Smooth muscle cell (in vitro differentiated cells): ENCODE measurements around the gene SLC2A3. TPM values are rescaled to one million over a fixed set of nuclear protein-coding genes. Genes with fewer than 3 reads are reported as not detected.
"Not testable (repeated sequence)": the region's sequence is repeated elsewhere in the genome, so short reads cannot be mapped to it uniquely, and the experiment has no call there.

ENCODE experiments used
- DNase-seq: peaks from one replicate; lab custom pipeline; 2025; ENCODE audit not compliant: unreplicated experiment; lab: John Stamatoyannopoulos, UW
- H2AFZ ChIP-seq: fragments of 200-600 bp; sonication (generic); 2 replicates; pipeline ENCODE4 v1.6.0; 2016; ENCODE audit warnings: antibody characterized with exemption, low read depth, mild to moderate bottlenecking
- H3F3A ChIP-seq: fragments of 200-600 bp; sonication (generic); 2 replicates; pipeline ENCODE4 v1.6.0; 2017; ENCODE audit warnings: antibody characterized with exemption, low read depth
- H3K27ac ChIP-seq: fragments of 200-600 bp; sonication (generic); 2 replicates; pipeline ENCODE4 v1.5.1; 2016; ENCODE audit warnings: low read depth, mild to moderate bottlenecking
- H3K27me3 ChIP-seq: fragments of 200-600 bp; sonication (generic); 2 replicates; pipeline ENCODE4 v1.6.1; 2016; ENCODE audit warnings: low read depth, mild to moderate bottlenecking
- H3K36me3 ChIP-seq: fragments of 200-600 bp; sonication (generic); 2 replicates; pipeline ENCODE4 v1.5.1; 2016; ENCODE audit warnings: low read depth
- H3K4me1 ChIP-seq: fragments of 200-600 bp; sonication (generic); 2 replicates; pipeline ENCODE4 v1.5.1; 2016; ENCODE audit warnings: low read depth
- H3K4me2 ChIP-seq: fragments of 200-600 bp; sonication (generic); 2 replicates; pipeline ENCODE4 v1.6.0; 2016; ENCODE audit warnings: mild to moderate bottlenecking
- H3K4me3 ChIP-seq: fragments of 200-600 bp; sonication (generic); 2 replicates; pipeline ENCODE4 v1.5.1; 2016; ENCODE audit warnings: mild to moderate bottlenecking
- H3K79me2 ChIP-seq: fragments of 200-600 bp; sonication (generic); 2 replicates; pipeline ENCODE4 v1.6.0; 2016; ENCODE audit warnings: low read depth, mild to moderate bottlenecking
- H3K9ac ChIP-seq: fragments of 200-600 bp; sonication (generic); 2 replicates; pipeline ENCODE4 v1.6.0; 2016; ENCODE audit warnings: low read depth
- H3K9me3 ChIP-seq: fragments of 200-600 bp; sonication (generic); replicated peaks from 2 replicates; pipeline ENCODE4 v1.5.1; 2016; ENCODE audit warnings: low read depth
- H4K20me1 ChIP-seq: fragments of 200-600 bp; sonication (generic); 2 replicates; pipeline ENCODE4 v1.6.0; 2016; ENCODE audit warnings: low read depth
- WGBS: methylation state at CpG from one replicate; pipeline ENCODE4 v1.1.7; 2016; ENCODE audit warnings: low lambda C conversion rate; 5-methylcytosine and 5-hydroxymethylcytosine counted together
- polyA plus RNA-seq: library from polyadenylated mRNA; unstranded; fragments of >200 nt; fragmentation: Nextera tagmentation; extraction: Ambion mirVana; gene quantifications from 2 replicates; pipeline ENCODE4 v1.2.1, GENCODE V29; 2016
- total RNA-seq: library from RNA; depleted of rRNA; stranded (reverse); fragments of >200 nt; gene quantifications from 2 replicates; pipeline ENCODE4 v1.2.3, GENCODE V29; 2014
- TF ChIP-seq, protein P1 (sequence below): fragments of 200-600 bp; sonication (generic); IDR thresholded peaks from 2 replicates; pipeline ENCODE4 v1.5.1; 2017; ENCODE audit warnings: borderline replicate concordance, mild to moderate bottlenecking, antibody characterized with exemption; ENCODE audit not compliant: insufficient read depth, poor library complexity, severe bottlenecking

Gene SLC2A3
- total and polyA plus RNA-seq, 2 experiments from 2014 or later = 211 to 938 TPM

DNA sequence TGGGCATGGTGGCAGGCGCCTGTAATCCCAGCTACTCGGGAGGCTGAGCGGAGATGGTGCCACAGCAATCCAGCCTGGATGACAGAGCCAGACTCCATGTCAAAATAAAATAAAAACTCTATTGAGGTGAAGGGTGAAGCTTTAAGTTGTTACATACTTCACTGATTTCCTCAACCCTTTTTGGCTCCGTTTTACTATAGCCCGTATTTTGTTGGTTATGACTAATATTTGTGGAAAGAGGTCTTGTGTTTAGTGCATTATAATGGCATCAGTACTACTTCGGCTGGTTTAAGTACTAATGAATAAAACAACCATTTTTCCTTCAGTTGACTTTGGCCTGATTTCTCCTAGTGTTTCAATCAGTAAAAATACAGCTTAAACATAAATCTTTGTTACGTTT lies 36.2 kb downstream of the SLC2A3 start:
- H3K27ac ChIP-seq = no peak overlapping the region
- H3K4me1 ChIP-seq = no peaks in the 10 kb centered on the region
- H3K9me3 ChIP-seq = no peaks in the 10 kb centered on the region
- DNase-seq = no peak
- TF ChIP-seq, protein P1, sequence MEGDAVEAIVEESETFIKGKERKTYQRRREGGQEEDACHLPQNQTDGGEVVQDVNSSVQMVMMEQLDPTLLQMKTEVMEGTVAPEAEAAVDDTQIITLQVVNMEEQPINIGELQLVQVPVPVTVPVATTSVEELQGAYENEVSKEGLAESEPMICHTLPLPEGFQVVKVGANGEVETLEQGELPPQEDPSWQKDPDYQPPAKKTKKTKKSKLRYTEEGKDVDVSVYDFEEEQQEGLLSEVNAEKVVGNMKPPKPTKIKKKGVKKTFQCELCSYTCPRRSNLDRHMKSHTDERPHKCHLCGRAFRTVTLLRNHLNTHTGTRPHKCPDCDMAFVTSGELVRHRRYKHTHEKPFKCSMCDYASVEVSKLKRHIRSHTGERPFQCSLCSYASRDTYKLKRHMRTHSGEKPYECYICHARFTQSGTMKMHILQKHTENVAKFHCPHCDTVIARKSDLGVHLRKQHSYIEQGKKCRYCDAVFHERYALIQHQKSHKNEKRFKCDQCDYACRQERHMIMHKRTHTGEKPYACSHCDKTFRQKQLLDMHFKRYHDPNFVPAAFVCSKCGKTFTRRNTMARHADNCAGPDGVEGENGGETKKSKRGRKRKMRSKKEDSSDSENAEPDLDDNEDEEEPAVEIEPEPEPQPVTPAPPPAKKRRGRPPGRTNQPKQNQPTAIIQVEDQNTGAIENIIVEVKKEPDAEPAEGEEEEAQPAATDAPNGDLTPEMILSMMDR = no peak
- no peak overlapping the region for H3K4me3 ChIP-seq
- no peaks in the 10 kb centered on the region for H3K79me2 ChIP-seq
- no peaks in the 10 kb centered on the region for H3K36me3 ChIP-seq
- no peaks in the 10 kb centered on the region for H3F3A ChIP-seq
- no peak overlapping the region for H3K9ac ChIP-seq
- no peak overlapping the region for H3K4me2 ChIP-seq
- no peak overlapping the region for H2AFZ ChIP-seq
- no peaks in the 10 kb centered on the region for H3K27me3 ChIP-seq
- 92% methylated on average over 7 of the region's 7 CpGs for WGBS
- no peaks in the 10 kb centered on the region for H4K20me1 ChIP-seq

GRCh38 chr12:7896726-7897125 lies 39.3 kb downstream of the SLC2A3 start:
- H3K36me3 ChIP-seq = not testable (repeated sequence)

GRCh38 chr12:7892186-7892980 lies 43.6 kb downstream of the SLC2A3 start:
- H2AFZ ChIP-seq = no peak overlapping the region
- TF ChIP-seq, protein P1 = no peak
- DNase-seq = no peak
- no peaks in the 10 kb centered on the region for H3K27me3 ChIP-seq
- 61% methylated on average over 4 of the region's 4 CpGs for WGBS
- no peaks in the 10 kb centered on the region for H3K36me3 ChIP-seq
- H3K4me3 ChIP-seq = no peak overlapping the region
- no peak overlapping the region for H3K4me2 ChIP-seq
- H3K9ac ChIP-seq = no peak overlapping the region
- H3K4me1 ChIP-seq = peaks cover 12% of the 10 kb centered on the region
- H3K27ac ChIP-seq = no peak overlapping the region
- H3F3A ChIP-seq = no peaks in the 10 kb centered on the region
- H4K20me1 ChIP-seq = no peaks in the 10 kb centered on the region
- H3K79me2 ChIP-seq = no peaks in the 10 kb centered on the region
- no peaks in the 10 kb centered on the region for H3K9me3 ChIP-seq

More at GRCh38 chr12:7896726-7897125, 39.3 kb downstream of the SLC2A3 start:
- not testable (repeated sequence) for H3K4me3 ChIP-seq, H3K79me2 ChIP-seq, H3K27ac ChIP-seq, H4K20me1 ChIP-seq, H3K9ac ChIP-seq, H3K9me3 ChIP-seq, DNase-seq, H2AFZ ChIP-seq, H3F3A ChIP-seq, H3K27me3 ChIP-seq, H3K4me2 ChIP-seq, H3K4me1 ChIP-seq
- 95% methylated on average over 4 of the region's 4 CpGs for WGBS

DNA sequence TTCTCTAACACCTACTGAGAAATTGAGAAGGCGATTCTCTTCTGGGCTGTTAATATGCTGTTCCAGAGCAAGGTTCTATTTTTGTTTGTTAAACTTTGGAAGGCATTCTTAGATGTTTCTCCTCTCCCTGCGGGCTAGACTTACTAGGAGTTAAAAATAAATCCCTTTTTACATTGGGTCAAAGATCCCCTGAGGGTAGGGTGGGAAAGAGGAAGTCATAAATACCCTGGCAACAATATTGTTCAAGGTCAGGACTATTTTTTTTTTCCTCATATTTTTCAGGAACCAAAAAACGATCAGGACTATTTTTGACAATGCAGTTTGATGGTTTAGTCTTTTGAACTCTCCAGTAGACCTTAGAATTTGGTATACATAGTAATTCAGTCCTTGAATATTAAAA lies 51.3 kb downstream of the SLC2A3 start:
- WGBS = 73% methylated on average over 3 of the region's 3 CpGs
- TF ChIP-seq, protein P1 = no peak
- no peak overlapping the region for H3K27ac ChIP-seq
- H3K4me3 ChIP-seq = no peak overlapping the region
- H3K79me2 ChIP-seq = no peaks in the 10 kb centered on the region
- H3F3A ChIP-seq = no peaks in the 10 kb centered on the region
- no peaks in the 10 kb centered on the region for H3K9me3 ChIP-seq
- H3K4me2 ChIP-seq = no peak overlapping the region
- no peaks in the 10 kb centered on the region for H3K4me1 ChIP-seq
- H2AFZ ChIP-seq = no peak overlapping the region
- no peak overlapping the region for H3K9ac ChIP-seq
- H4K20me1 ChIP-seq = no peaks in the 10 kb centered on the region
- H3K36me3 ChIP-seq = no peaks in the 10 kb centered on the region
- DNase-seq = no peak
- no peaks in the 10 kb centered on the region for H3K27me3 ChIP-seq

DNA sequence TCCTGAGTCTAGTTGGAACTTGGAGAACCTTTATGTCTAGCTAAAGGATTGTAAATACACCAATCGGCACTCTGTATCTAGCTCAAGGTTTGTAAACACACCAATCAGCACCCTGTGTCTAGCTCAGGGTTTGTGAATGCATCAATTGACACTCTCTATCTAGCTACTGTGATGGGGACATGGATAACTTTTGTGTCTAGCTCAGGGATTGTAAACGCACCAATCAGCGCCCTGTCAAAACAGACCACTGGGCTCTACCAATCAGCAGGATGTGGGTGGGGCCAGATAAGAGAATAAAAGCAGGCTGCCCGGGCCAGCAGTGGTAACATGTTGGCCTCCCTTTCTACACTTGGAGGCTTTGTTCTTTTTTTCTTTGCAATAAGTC lies 54.3 kb downstream of the SLC2A3 start:
- not testable (repeated sequence) for H3K27ac ChIP-seq, H2AFZ ChIP-seq, H3K4me3 ChIP-seq, H3K4me1 ChIP-seq, H3K9me3 ChIP-seq, H3F3A ChIP-seq, H3K79me2 ChIP-seq, H3K9ac ChIP-seq, H3K27me3 ChIP-seq, H3K4me2 ChIP-seq, H4K20me1 ChIP-seq, H3K36me3 ChIP-seq, DNase-seq
- WGBS = 84% methylated on average over 4 of the region's 4 CpGs

DNA sequence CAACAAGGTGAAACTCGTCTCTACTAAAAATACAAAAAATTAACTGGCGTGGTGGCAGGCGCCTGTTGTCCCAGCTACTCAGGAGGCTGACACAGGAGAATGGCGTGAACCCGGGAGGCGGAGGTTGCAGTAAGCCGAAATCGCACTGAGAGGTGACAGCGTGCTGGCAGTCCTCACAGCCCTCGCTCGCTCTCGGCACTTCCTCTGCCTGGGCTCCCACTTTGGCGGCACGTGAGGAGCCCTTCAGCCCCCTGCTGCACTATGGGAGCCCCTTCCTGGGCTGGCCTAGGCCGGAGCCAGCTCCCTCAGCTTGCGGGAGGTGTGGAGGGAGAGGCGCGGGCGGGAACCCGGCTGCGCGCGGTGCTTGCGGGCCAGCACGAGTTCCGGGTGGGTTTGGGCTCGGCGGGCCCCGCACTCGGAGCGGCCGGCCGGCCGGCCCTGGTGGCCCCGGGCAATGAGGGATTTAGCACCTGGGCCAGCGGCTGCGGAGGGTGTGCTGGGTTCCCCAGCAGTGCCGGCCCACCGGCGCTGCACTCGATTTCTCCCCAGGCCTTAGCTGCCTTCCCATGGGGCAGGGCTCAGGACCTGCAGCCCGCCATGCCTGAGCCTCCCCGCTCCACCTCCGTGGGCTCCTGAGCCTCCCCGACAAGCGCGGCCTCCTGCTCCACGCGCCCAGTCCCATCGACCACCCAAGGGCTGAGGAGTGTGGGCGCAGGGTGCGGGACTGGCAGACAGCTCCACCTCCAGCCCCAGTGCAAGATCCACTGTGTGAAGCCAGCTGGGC lies 54.8 kb downstream of the SLC2A3 start:
- not testable (repeated sequence) for H3K9me3 ChIP-seq, H3K4me1 ChIP-seq, H3K4me2 ChIP-seq, H3K36me3 ChIP-seq, H3K27me3 ChIP-seq, H3K9ac ChIP-seq, H3K79me2 ChIP-seq, H4K20me1 ChIP-seq, H3K27ac ChIP-seq, DNase-seq, H3K4me3 ChIP-seq, H2AFZ ChIP-seq, H3F3A ChIP-seq
- WGBS = 96% methylated on average over 35 of the region's 52 CpGs
